ENCODE measurements around the gene DUSP22.

- TF ChIP-seq POLR2A (IDR thresholded peaks at IDR 0.05) = no peak
- no peak for TF ChIP-seq CTCF (IDR thresholded peaks at IDR 0.05)
These were observed 52.6 kb downstream of the DUSP22 start for GRCh38 chr6:344816-345340.
